IPS-18c (cell line): Measurements from ENCODE around the gene LAIR1.
"Not testable (repeated sequence)": the region's sequence is repeated elsewhere in the genome, so short reads cannot be mapped to it uniquely, and the experiment has no call there.

ENCODE experiments used
- H3K4me3 ChIP-seq: 2 replicates; pipeline ENCODE4 v1.7.0; 2013; ENCODE audit warnings: low read depth, mild to moderate bottlenecking, low read length, moderate library complexity; ENCODE audit not compliant: insufficient read depth
- H3K9me3 ChIP-seq: one replicate; pipeline ENCODE4 v1.6.1; 2013; ENCODE audit warnings: mild to moderate bottlenecking, low read length, moderate library complexity; ENCODE audit not compliant: control insufficient read depth, insufficient read depth

The LAIR1 gene

DNA sequence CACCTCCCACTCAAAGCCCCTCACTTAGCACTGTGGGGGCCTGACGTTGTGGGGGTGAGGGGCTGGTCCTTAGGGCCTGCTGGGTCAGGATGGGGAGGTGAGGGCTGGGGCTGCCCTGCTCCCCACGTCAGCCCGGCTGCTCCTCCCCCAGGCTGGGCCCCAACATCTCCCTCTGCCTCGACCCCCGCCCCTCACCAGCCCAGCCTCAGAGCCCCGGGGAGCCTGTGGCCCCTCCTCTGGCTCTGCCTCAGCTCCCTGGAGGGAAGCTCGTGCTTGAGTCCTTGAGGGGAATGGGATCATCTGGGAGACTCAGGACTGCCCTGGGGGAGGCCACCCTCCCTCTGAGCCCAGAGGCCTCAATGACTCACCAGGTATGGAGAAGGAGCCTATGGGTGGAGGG, 32.6 kb downstream of the LAIR1 start:
- no peak overlapping the region for H3K4me3 ChIP-seq
- H3K9me3 ChIP-seq, result no peaks in the 10 kb centered on the region

DNA sequence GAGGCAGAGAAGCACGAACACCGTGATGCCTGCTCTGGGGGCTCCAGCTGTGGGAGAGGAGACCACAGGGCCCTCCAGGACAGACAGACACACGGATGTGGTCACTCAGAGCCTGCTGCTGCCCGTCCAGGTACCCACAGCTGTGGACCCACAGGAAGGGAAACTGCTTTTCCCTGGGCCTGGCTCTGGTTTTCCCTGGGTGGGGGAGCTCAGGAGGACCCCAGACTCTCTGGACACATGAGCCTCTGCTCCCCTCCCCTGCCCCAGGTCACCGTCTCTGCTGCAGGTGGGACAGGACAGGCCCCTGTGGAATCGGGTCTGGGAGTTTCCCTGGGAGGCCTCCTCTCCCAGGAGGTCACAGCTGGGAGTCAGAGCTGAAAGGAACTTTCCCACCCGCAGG, 33.1 kb downstream of the LAIR1 start:
- Histone ChIP-seq H3K9me3 (no peaks in the 10 kb centered on the region), H3K4me3 (no peak overlapping the region)

DNA sequence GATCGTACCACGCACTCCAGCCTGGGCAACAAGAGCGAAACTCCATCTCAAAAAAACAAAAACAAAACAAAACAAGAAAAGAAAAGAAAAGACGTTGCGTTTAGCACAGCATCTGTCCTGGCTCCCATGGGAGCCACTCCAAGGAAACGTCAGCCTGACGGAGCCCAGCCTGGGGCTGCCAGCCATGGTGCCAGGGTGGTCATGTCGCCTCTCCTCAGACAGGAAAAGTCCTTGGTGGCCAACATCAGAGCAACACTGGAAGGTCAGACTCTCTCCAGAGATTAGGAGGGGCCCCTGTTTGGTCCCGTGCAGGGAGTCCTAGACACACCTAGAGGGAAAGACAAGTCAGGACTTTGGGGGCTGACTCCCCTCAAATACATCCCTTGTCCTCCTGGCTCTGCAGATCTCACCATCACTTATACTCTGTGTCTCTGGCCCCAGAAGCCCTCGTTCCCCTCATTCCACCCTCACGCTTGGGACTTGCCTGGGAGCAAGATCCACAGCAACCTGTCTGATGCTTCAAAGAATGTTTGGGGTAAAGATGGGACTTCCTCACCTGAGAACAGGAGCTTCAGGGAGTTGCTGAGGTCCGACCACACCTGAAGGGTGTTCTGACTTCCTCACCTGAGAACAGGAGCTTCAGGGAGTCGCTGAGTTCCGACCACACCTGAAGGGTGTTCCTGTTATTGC, 35.1 kb downstream of the LAIR1 start:
- Histone ChIP-seq H3K4me3 (no peak overlapping the region), H3K9me3 (no peaks in the 10 kb centered on the region)

DNA sequence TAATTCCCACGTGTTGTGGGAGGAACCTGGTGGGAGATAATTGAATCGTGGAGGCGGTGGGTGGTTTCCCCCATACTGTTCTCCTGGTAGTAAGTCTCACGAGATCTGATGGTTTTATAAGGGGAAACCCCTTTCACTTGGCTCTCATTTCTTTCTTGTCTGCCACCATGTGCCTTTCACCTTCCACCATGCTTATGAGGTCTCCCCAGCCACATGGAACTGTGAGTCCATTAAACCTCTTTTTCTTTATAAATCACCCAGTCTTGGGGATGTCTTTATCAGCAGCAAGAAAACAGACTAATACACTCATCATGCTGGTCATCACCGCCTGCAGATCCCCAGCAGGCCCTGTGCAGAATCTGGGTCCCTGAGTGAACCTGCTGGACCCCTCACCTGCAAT, 36.0 kb downstream of the LAIR1 start:
- H3K4me3 ChIP-seq, H3K9me3 ChIP-seq: not testable (repeated sequence)

DNA sequence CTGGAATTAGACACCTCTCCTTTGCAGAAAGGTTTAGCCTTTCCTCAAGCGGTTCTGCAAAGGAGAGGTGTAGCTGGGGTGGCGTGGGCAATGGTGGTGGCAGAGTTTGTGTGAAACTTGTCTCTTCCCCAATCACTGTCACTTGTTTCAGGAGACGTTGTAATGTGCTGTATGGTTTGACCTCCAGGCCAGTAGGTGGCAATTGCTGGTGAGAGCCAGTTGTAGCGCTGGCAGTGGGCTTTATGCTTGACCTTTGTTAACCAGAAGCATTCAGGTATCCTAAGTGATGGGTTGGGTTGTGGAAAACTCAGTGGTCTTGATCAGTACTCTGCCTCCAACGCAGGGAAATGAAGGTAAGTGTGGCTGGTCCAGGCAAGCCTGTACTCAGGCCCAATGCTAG, 39.1 kb downstream of the LAIR1 start:
- Histone ChIP-seq H3K9me3 (no peaks in the 10 kb centered on the region), H3K4me3 (no peak overlapping the region)

DNA sequence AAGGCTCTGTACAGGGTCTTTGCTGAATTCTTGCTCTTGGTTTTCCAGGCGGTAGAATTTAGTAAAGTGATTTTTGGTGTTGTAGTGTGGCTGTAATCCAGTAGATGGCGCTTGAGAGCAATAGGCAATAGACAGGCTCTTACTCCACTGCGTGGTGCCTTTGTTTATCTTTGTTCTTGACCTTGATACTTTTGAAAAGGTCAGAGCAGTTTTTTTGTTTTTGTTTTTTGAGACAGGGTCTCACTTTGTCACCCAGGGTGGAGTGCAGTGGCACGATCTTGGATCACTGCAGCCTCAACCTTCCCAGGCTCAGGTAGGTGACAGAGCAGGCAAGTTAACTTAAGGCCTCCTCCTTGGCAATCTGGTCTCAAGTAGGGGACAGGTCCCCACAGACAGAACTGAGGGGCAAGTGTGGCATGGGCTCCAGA, 39.5 kb downstream of the LAIR1 start:
- no peaks in the 10 kb centered on the region for H3K9me3 ChIP-seq
- no peak overlapping the region for H3K4me3 ChIP-seq

DNA sequence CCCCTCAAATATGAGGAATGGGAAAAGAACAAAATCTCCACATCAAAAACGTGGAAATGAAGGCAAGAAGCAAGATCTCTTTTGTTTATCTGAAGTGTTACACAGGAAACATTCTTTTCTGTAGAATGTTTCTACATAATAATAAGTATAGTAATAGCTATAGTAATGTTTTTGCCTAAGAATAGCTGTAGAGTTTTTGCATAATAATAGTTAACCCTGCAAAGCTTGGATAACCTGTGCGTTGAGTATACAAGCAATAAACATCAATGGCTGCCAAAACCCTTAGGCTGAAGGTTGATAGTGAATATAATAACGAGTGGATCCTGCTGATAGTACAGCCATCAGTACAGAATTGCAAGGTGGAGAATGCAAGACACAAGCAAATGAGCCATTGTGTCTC, 40.7 kb downstream of the LAIR1 start:
- no peak overlapping the region for H3K4me3 ChIP-seq

DNA sequence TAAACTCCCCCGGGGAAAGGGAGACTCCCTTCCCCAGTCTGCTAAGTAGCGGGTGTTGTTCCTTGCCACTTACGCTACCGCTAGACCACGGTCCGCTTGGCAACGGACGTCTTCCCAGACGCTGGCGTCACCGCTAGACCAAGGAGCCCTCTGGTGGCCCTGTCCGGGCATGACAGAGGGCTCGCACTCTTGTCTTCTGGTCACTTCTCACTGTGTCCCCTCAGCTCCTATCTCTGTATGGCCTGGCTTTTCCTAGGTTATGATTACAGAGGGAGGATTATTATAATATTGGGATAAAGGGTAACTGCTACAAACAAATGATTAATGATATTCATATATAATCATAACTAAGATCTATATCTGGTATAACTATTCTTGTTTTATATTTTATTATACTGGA, 41.8 kb downstream of the LAIR1 start:
- H3K9me3 ChIP-seq, H3K4me3 ChIP-seq: not testable (repeated sequence)

More for the DNA sequence above, 40.7 kb downstream of the LAIR1 start:
- no peaks in the 10 kb centered on the region for H3K9me3 ChIP-seq

DNA sequence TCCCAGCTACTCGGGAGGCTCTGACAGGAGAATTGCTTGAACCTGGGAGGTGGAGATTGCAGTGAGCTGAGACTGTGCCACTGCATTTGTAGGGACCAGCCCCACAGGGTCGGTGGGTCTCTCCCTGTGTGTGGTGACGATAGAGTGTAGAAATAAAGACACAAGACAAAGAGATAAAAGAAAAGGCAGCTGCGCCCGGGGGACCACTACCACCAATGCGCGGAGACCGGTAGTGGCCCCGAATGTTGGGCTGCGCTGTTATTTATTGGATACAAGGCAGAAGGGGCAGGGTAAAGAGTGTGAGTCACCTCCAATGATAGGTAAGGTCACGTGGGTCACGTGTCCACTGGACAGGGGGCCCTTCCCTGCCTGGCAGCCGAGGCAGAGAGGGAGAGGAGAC, 42.4 kb downstream of the LAIR1 start:
- H3K9me3 ChIP-seq, H3K4me3 ChIP-seq: not testable (repeated sequence)

DNA sequence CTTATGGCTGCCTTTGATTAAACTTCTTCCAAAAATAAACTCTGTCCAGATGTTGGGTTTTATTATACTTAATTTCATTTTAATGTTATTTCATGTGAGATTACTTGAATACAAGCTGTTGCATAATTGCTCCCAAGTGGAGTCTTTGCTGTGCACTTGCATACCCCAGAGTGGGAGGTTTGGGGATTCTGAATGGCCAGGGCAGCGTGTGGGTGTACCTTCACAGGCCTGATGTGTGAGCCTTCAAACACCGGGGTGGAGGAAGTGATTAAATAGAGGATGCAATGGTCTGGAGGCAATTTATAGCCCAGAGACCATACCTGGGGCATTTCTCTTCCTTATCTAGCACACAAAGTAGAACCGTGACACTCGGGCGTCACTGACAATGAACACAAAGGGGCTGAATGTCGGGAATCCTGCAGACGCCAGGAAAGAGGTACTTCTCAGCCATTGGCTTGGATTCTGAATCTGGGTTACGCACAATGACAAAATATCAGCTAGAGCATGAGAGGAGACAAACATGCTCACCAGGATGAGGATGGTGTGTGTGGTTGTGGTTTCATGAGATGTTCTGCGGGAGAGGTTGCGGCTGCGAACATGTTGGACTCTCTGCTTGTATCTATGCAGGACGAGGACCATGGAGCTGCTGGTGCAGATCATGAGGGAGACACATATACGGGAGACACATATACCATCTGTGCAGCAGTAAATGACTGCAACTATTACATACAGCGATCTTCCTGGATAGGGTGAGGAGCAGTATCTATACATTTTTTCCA, 44.6 kb downstream of the LAIR1 start:
- no peaks in the 10 kb centered on the region for H3K9me3 ChIP-seq

DNA sequence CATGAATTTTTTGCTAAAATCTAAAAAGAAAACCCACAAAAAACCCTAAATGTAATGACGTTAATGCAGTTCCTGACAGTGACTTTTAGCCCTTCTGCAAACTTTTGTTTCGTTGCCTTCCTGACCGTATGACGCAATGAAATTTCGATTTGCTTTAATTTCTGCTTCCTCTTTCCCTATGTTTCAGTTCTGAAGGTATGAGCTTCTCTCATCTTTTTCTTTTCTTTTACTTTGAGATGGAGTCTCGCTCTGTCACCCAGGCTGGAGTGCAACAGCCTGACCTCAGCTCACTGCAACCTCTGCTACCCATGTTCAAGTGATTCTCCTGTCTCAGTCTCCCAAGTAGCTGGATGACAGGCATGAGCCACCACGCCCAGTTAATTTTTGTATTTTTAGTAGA, 45.7 kb downstream of the LAIR1 start:
- no peaks in the 10 kb centered on the region for H3K9me3 ChIP-seq

More for the DNA sequence above, 44.6 kb downstream of the LAIR1 start:
- H3K4me3 ChIP-seq, result no peak overlapping the region

DNA sequence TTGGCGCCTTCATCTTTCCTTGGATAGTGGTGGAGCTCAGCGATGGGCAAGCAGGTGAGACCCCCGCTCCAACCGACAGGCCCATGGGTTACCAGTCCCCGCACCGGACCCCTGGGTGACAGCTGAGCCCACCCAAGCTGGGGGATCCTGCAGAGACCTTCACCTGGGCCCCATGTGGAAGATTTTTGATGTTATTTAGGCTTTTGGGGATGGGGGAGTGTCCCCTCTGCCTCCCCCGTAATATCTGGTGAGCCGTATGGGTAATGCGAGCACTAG, 46.8 kb downstream of the LAIR1 start:
- Histone ChIP-seq H3K4me3 (no peak overlapping the region), H3K9me3 (no peaks in the 10 kb centered on the region)

More for the DNA sequence above, 45.7 kb downstream of the LAIR1 start:
- H3K4me3 ChIP-seq, result no peak overlapping the region

DNA sequence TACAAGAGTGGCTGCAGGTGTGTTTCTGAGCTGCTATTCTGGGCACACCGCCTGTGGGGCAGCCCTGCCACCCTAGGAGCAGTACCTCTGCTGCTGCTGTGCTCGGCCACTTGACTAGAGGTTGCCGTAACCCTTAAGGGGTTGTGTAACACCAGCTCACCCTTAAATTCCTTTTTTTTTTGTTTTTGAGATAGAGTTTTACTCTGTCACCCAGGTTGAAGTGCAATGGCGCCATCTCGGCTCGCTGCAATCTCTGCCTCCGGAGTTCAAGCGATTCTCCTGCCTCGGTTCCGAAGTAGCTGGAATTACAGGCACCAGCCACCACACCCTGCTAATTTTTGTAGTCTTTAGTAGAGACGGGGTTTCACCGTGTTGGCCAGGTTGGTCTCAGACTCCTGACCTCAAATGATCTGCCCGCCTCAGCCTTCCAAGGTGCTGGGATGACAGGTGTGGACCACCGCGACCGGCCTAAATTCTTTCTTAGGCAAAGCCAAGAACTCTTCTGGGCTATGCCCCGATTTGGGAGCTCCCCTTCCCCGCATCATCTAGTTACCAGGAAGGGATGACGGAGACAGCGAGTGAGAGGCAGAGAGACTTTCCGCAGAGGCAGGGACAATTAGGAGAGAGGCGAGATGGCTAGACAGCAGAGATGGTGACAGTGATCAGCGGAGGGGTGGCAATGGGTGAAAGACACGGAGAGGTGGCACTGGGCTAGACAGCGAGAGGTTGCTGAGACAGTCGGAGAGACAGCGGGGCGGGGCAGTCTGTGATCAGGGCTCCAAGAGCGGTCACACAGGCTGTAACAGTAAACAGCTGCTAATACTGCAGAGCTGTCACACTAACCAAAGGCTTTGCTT, 47.4 kb downstream of the LAIR1 start:
- Histone ChIP-seq H3K4me3 (peak overlapping the region; percentile 34; the same call in 1 of the 2 replicates), H3K9me3 (no peaks in the 10 kb centered on the region)

DNA sequence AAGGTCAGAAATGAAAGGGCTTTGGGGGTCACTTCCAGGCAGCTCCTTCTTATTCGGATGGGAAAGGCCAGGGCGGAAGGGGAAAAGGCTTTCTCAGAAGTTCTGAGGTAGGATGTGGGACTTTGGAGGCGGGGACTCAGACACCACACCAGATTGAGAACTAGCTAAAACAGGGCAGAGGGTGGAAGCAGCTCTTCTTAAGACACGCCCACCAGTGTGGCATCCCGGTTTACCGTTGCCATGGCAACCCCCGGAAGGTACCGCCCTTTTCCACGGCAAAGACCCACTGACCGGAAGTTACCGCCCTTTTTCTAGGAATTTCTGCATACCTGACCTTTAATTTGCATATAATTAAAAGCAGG, 48.0 kb downstream of the LAIR1 start:
- H3K9me3 ChIP-seq, result no peaks in the 10 kb centered on the region

DNA sequence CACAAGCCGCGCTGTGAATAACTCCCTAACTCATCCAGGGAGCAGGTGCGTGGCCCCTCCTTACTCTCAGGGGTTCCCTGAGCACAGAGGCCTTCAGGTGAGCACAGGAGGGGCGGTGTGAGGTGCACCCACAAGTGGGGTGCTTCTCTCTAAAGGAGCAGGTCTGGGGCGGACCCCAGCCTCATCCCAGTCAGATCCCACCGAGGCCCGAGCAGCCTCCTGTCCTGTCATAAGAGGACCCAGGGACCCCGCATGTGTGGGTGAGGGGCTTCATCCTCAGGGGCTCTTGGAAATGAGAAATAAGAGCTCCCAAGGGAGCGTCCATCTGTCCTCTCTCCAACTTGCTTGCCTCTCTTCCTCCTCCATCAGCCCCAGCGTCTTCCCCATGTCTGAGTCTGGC, 48.8 kb downstream of the LAIR1 start:
- Histone ChIP-seq H3K9me3 (no peaks in the 10 kb centered on the region), H3K4me3 (no peak overlapping the region)

More for the DNA sequence above, 48.0 kb downstream of the LAIR1 start:
- H3K4me3 ChIP-seq, result peak overlapping the region; percentile 34; the same call in 1 of the 2 replicates

DNA sequence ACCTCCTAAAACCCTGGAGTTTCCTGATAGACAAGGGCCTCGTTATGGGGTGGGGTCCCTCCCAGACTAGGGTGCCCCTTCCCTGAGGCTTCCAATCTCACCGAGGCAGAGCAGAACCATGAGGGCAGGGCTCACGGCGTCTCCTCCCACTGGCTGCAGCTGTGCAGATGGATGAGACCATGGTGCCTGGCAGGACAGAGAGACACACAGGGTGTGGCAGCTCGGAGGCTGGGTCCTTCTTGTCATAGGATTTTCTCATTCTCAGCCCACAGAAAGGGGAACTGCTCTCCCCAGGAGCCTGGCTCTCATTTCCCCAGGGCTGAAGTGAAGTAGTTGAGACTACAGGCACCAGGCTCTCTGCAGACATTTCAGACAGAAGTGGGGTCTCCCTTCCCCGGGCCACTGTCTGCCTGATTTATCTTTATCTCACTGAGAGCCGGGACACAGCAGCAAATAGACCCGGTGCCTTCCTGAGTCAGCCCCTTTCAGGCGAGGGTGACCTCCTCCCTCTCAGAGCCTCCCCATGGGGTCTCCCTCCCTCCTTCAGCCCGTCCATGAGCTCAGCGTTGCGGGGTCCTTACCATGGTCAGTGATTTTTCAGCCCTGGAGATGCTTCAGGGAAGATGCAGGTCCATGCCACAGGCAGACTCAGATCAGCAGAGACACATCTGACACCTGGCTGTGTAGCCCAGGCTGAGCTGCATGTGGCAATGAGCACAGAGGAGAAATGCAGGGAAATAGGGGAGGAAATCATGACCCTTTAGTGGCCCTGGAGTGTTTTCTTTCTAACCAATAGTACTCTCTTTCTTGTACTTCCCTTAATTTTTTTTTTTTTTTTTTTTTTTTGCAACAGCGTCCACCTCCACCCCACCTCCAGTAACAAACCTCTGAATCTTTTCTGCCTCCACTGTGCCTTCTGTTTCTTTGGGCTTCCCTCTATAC, 52.0 kb downstream of the LAIR1 start, which contains the start of gene LILRA5:
TSS of gene LILRA5 (minus strand) at position 731 of the 942 bp plus-strand sequence. CDS start at position 584, 147 bp downstream.
- no peak within 1 kb of the TSS for H3K4me3 ChIP-seq

DNA sequence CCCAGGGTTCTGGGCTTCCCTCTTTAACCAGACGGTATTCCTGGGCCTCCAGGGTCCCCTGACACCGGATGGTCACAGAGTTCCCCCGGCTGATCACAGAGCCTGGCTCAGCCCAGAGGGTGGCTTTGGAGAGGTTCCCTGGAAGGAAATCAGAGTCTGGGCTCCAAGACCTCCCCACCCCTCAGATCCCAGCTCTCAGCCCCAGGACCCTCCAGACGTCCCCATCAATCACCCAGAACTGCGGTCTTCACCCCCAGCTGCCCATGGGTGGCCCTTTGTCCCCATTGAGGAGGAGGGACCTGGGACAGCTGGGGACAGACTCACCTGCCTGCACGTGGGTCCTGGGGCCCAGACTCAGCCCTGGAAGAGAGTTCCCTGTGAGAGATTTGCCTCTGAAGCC, 52.7 kb downstream of the LAIR1 start:
- peaks cover 2% of the 10 kb centered on the region for H3K9me3 ChIP-seq

More for the DNA sequence above, 52.0 kb downstream of the LAIR1 start, which contains the start of gene LILRA5:
- H3K9me3 ChIP-seq, result no peaks in the 10 kb centered on the region

More for the DNA sequence above, 52.7 kb downstream of the LAIR1 start:
- no peak overlapping the region for H3K4me3 ChIP-seq
